Skin epidermis (tissue), 12 donors: ENCODE data around the gene ZNF737.
"Not testable (repeated sequence)": the region's sequence is repeated elsewhere in the genome, so short reads cannot be mapped to it uniquely, and the experiment has no call there.

Experiments
- H3K27ac ChIP-seq, 21 experiments: fragments of 200-600 bp; sonication (generic) in 11 of 21; one replicate each; pipeline ENCODE4 v1.5.0; 2020; ENCODE audit warnings: mild to moderate bottlenecking in 3 of 21, inconsistent platforms in 2 of 21, moderate library complexity in 2 of 21
- H3K4me3 ChIP-seq, 7 experiments: fragments of 200-600 bp; sonication (generic) in 2 of 7; one replicate each; pipeline ENCODE4 v1.5.0; 2020; ENCODE audit warnings: inconsistent platforms in 2 of 7, mild to moderate bottlenecking in 2 of 7, moderate library complexity in 1 of 7

The ZNF737 gene

GRCh38 chr19:20565321-20566018 lies at the start of gene ZNF737:
Gene ZNF737, minus strand, starts transcription at chr19:20565781. Its CDS starts 141 bp downstream, at chr19:20565640.
- peak within 1 kb of the TSS; percentile 59 to 76 (median 66) for H3K4me3 ChIP-seq

GRCh38 chr19:20614971-20615370 lies 49.4 kb upstream of the ZNF737 start:
- not testable (repeated sequence) for H3K4me3 ChIP-seq, H3K27ac ChIP-seq

More at GRCh38 chr19:20565321-20566018, at the start of gene ZNF737:
- peak within 1 kb of the TSS; percentile 20 to 92 (median 82) for H3K27ac ChIP-seq

- H3K27ac ChIP-seq: no peak overlapping the region
Observed at GRCh38 chr19:20612711-20613316, 47.2 kb upstream of the ZNF737 start.

GRCh38 chr19:20611866-20612265 lies 46.3 kb upstream of the ZNF737 start:
- Histone ChIP-seq H3K27ac (no peak overlapping the region), H3K4me3 (no peak overlapping the region)

More at GRCh38 chr19:20612711-20613316, 47.2 kb upstream of the ZNF737 start:
- H3K4me3 ChIP-seq: peak overlapping the region in 2 of 7 experiments; percentile 4 to 19

- Histone ChIP-seq H3K4me3 (no peak overlapping the region), H3K27ac (no peak overlapping the region)
Observed at GRCh38 chr19:20607943-20608342, 42.4 kb upstream of the ZNF737 start.

- no peak overlapping the region for H3K4me3 ChIP-seq
Observed at GRCh38 chr19:20558571-20558970, 7.0 kb downstream of the ZNF737 start.

GRCh38 chr19:20558011-20558410 lies 7.6 kb downstream of the ZNF737 start:
- H3K27ac ChIP-seq: no peak overlapping the region
- H3K4me3 ChIP-seq: no peak overlapping the region

More at GRCh38 chr19:20558571-20558970, 7.0 kb downstream of the ZNF737 start:
- H3K27ac ChIP-seq: no peak overlapping the region

- not testable (repeated sequence) for H3K27ac ChIP-seq, H3K4me3 ChIP-seq
Observed at GRCh38 chr19:20544667-20545333, 20.8 kb downstream of the ZNF737 start.

GRCh38 chr19:20530303-20530702 lies 35.3 kb downstream of the ZNF737 start:
- H3K4me3 ChIP-seq, H3K27ac ChIP-seq: not testable (repeated sequence)

GRCh38 chr19:20513189-20513904 lies 52.2 kb downstream of the ZNF737 start:
- no peak overlapping the region for H3K4me3 ChIP-seq

GRCh38 chr19:20503476-20503875 lies 62.1 kb downstream of the ZNF737 start:
- Histone ChIP-seq H3K27ac (no peak overlapping the region), H3K4me3 (no peak overlapping the region)

More at GRCh38 chr19:20513189-20513904, 52.2 kb downstream of the ZNF737 start:
- no peak overlapping the region for H3K27ac ChIP-seq
